Tibial nerve (tissue), 4 donors: ENCODE measurements around the gene CHI3L1. TPM values are rescaled to one million over a fixed set of nuclear protein-coding genes. Genes with fewer than 3 reads are reported as not detected.

Experiments used
- DNase-seq, 2 donors: peaks; one replicate each; pipeline ENCODE4 v3.0.0-alpha.2; 2019; ENCODE audit warnings: low spot score in 2 of 2
- H3K27ac ChIP-seq, 4 donors: fragments of 200-600 bp; sonication (generic) in 3 of 4; one replicate each; pipeline ENCODE4 v1.5.1; 2017 to 2019; ENCODE audit warnings: mild to moderate bottlenecking in 1 of 4
- H3K27me3 ChIP-seq, 2 donors: fragments of 200-600 bp; sonication (generic) in 1 of 2; one replicate each; pipeline versions ENCODE4 v1.5.1 to v1.6.0; 2017 to 2019
- H3K36me3 ChIP-seq, 3 donors: fragments of 200-600 bp; sonication (generic); one replicate each; pipeline ENCODE4 v1.5.1; 2018 to 2019
- H3K4me1 ChIP-seq, 4 donors: fragments of 200-600 bp; sonication (generic) in 3 of 4; one replicate each; pipeline ENCODE4 v1.5.1; 2017 to 2019
- H3K4me3 ChIP-seq, 4 donors: fragments of 200-600 bp; sonication (generic) in 3 of 4; one replicate each; pipeline ENCODE4 v1.5.1; 2017 to 2019; ENCODE audit warnings: mild to moderate bottlenecking in 1 of 4, moderate library complexity in 1 of 4
- H3K9me3 ChIP-seq, 4 donors: fragments of 200-600 bp; sonication (generic) in 3 of 4; one replicate each; pipeline ENCODE4 v1.5.1; 2017 to 2019
- CTCF ChIP-seq, 5 experiments: fragments of 200-600 bp in 3 of 5; fragments of 450-650 bp in 2 of 5; sonication (generic) in 3 of 5; IDR thresholded peaks; one replicate each; pipeline ENCODE4 v1.5.1; 2016 to 2019; ENCODE audit warnings: antibody characterized with exemption in 5 of 5, mild to moderate bottlenecking in 3 of 5, moderate library complexity in 2 of 5
- EP300 ChIP-seq, 2 donors: sonication (generic); formaldehyde crosslinking; IDR thresholded peaks; one replicate each; pipeline ENCODE4 v1.6.1; 2017; ENCODE audit warnings: antibody characterized with exemption in 2 of 2, mild to moderate bottlenecking in 1 of 2
- POLR2A ChIP-seq, 2 donors: fragments of 450-650 bp; IDR thresholded peaks; one replicate each; pipeline ENCODE4 v1.6.1; 2017; ENCODE audit warnings: antibody characterized with exemption in 2 of 2, mild to moderate bottlenecking in 2 of 2, moderate library complexity in 2 of 2
- WGBS, 2 donors: methylation state at CpG; one replicate each; pipeline ENCODE4 v1.1.5; 2018; 5-methylcytosine and 5-hydroxymethylcytosine counted together
- total RNA-seq, 4 donors: library from RNA; depleted of rRNA; stranded (reverse); fragments of >200 nt; gene quantifications; one replicate each; pipeline ENCODE4 v1.1.0, GENCODE V29; 2016

CHI3L1 gene
- total RNA-seq, 4 donors from 2014 or later, result 5.0 to 150 (median 18.8) TPM; not detected in 1

- no peaks in the 10 kb centered on the region for H3K27me3 ChIP-seq
- peaks cover 0 to 12% (median 0%) of the 10 kb centered on the region in 4 donors for H3K4me1 ChIP-seq
- TF ChIP-seq POLR2A (IDR thresholded peaks at IDR 0.05) (no peak), CTCF (IDR thresholded peaks at IDR 0.05) (no peak), EP300 (IDR thresholded peaks at IDR 0.05) (no peak)
- WGBS, 2 donors, result 78 to 79% methylated on average over 8 to 9 of the region's 9 CpGs
- H3K27ac ChIP-seq, result no peak overlapping the region
- DNase-seq, result no peak
- no peaks in the 10 kb centered on the region for H3K9me3 ChIP-seq
- no peak overlapping the region for H3K4me3 ChIP-seq
- H3K36me3 ChIP-seq, result no peaks in the 10 kb centered on the region
Observed at GRCh38 chr1:203150511-203151297, 35.8 kb downstream of the CHI3L1 start.

GRCh38 chr1:203149188-203149840 lies 37.2 kb downstream of the CHI3L1 start:
- H3K36me3 ChIP-seq, result no peaks in the 10 kb centered on the region
- DNase-seq, result no peak
- H3K4me3 ChIP-seq, result no peak overlapping the region
- peaks cover 0 to 26% (median 0%) of the 10 kb centered on the region in 4 donors for H3K4me1 ChIP-seq
- WGBS, 2 donors, result 72 to 74% methylated on average over 7 of the region's 7 CpGs
- no peaks in the 10 kb centered on the region for H3K9me3 ChIP-seq
- no peak overlapping the region for H3K27ac ChIP-seq
- H3K27me3 ChIP-seq, result no peaks in the 10 kb centered on the region
- no peak for TF ChIP-seq POLR2A (IDR thresholded peaks at IDR 0.05)
- TF ChIP-seq EP300 (IDR thresholded peaks at IDR 0.05), result no peak
- no peak for TF ChIP-seq CTCF (IDR thresholded peaks at IDR 0.05)

- Histone ChIP-seq H3K36me3 (no peaks in the 10 kb centered on the region), H3K9me3 (no peaks in the 10 kb centered on the region), H3K4me3 (no peak overlapping the region), H3K27ac (no peak overlapping the region), H3K4me1 (peaks cover 0 to 26% (median 0%) of the 10 kb centered on the region in 4 donors), H3K27me3 (no peaks in the 10 kb centered on the region)
- 89 to 92% methylated on average over 12 of the region's 12 CpGs for WGBS, 2 donors
- TF ChIP-seq POLR2A (IDR thresholded peaks at IDR 0.05) (no peak), CTCF (IDR thresholded peaks at IDR 0.05) (no peak), EP300 (IDR thresholded peaks at IDR 0.05) (no peak)
- no peak for DNase-seq
Observed at GRCh38 chr1:203148579-203148978, 37.9 kb downstream of the CHI3L1 start.

GRCh38 chr1:203148127-203148526 lies 38.4 kb downstream of the CHI3L1 start:
- Histone ChIP-seq H3K27ac (no peak overlapping the region), H3K36me3 (no peaks in the 10 kb centered on the region), H3K9me3 (no peaks in the 10 kb centered on the region), H3K27me3 (no peaks in the 10 kb centered on the region), H3K4me3 (no peak overlapping the region), H3K4me1 (peaks cover 0 to 26% (median 0%) of the 10 kb centered on the region in 4 donors)
- no peak for DNase-seq
- no peak for TF ChIP-seq EP300 (IDR thresholded peaks at IDR 0.05)
- TF ChIP-seq POLR2A (IDR thresholded peaks at IDR 0.05), result no peak
- TF ChIP-seq CTCF (IDR thresholded peaks at IDR 0.05), result peak in 1 of 5 experiments; percentile 13
- WGBS, 2 donors, result 94 to 95% methylated on average over 5 of the region's 5 CpGs

- no peaks in the 10 kb centered on the region for H3K9me3 ChIP-seq
- H3K27me3 ChIP-seq, result no peaks in the 10 kb centered on the region
- 53 to 54% methylated on average over 5 of the region's 5 CpGs for WGBS, 2 donors
- peaks cover 0 to 26% (median 0%) of the 10 kb centered on the region in 4 donors for H3K4me1 ChIP-seq
- H3K27ac ChIP-seq, result no peak overlapping the region
- DNase-seq, result no peak
- no peaks in the 10 kb centered on the region for H3K36me3 ChIP-seq
- H3K4me3 ChIP-seq, result no peak overlapping the region
- TF ChIP-seq POLR2A (IDR thresholded peaks at IDR 0.05) (no peak), CTCF (IDR thresholded peaks at IDR 0.05) (no peak), EP300 (IDR thresholded peaks at IDR 0.05) (no peak)
Observed at GRCh38 chr1:203147376-203147775, 39.1 kb downstream of the CHI3L1 start.
